B cell (primary cell): Measurements from ENCODE around the gene RTKN. TPM values are rescaled to one million over a fixed set of nuclear protein-coding genes. Genes with fewer than 3 reads are reported as not detected.

Experiments used
- ATAC-seq: fragments of 200-7000 bp; cut with Tn5 transposase; one replicate; pipeline ENCODE4 v1.10.0; 2021; ENCODE audit warnings: low read depth, mild to moderate bottlenecking, moderate number of reproducible peaks, moderate library complexity
- CTCF ChIA-PET: fragments of 350-600 bp; sonication (Branson Sonifier 250); formaldehyde crosslinking; loops from one replicate; lab custom pipeline; 2021; ENCODE audit warnings: antibody characterized with exemption, inconsistent platforms; lab: Charles Lee
- POLR2A ChIA-PET: fragments of 350-600 bp; sonication (Branson Sonifier 250); formaldehyde crosslinking; loops from one replicate; lab custom pipeline; 2021; ENCODE audit warnings: antibody characterized with exemption; lab: Charles Lee
- DNase-seq: peaks from one replicate; pipeline ENCODE4 v3.0.0; 2013
- H2AFZ ChIP-seq: 2 replicates; pipeline ENCODE4 v1.6.1; 2012; ENCODE audit warnings: mild to moderate bottlenecking, low read depth, low read length; ENCODE audit not compliant: insufficient read depth, poor library complexity, severe bottlenecking
- H3K27ac ChIP-seq, 2 donors: 1 replicate in 1 of 2; 2 replicates in 1 of 2; pipeline ENCODE4 v1.5.1; 2012 to 2013; ENCODE audit warnings: low read length in 2 of 2, mild to moderate bottlenecking in 2 of 2, moderate library complexity in 1 of 2
- H3K27me3 ChIP-seq, 4 experiments: fragments of 200-600 bp in 1 of 4; sonication (generic) in 1 of 4; replicated peaks in 1 of 4; 1 replicate in 2 of 4; 2 replicates in 2 of 4; pipeline versions ENCODE4 v1.6.1 to v1.7.0; 2013 to 2016; ENCODE audit warnings: low read length in 3 of 4, mild to moderate bottlenecking in 2 of 4, mixed read lengths in 1 of 4, moderate library complexity in 1 of 4; ENCODE audit not compliant: insufficient read depth in 4 of 4, control insufficient read depth in 3 of 4; ENCODE audit errors: control extremely low read depth in 1 of 4
- H3K36me3 ChIP-seq, 2 experiments: replicated peaks in 1 of 2; 1 replicate in 1 of 2; 2 replicates in 1 of 2; pipeline versions ENCODE4 v1.6.1 to v1.7.1; 2013; ENCODE audit warnings: low read length in 1 of 2; ENCODE audit not compliant: insufficient read depth in 2 of 2, control insufficient read depth in 1 of 2; ENCODE audit errors: control extremely low read depth in 1 of 2, extremely low read depth in 1 of 2
- H3K4me1 ChIP-seq, 2 donors: fragments of 200-600 bp in 1 of 2; sonication (generic) in 1 of 2; 1 replicate in 1 of 2; 2 replicates in 1 of 2; pipeline versions ENCODE4 v1.5.1 to v1.6.1; 2013 to 2017; ENCODE audit warnings: low read length in 2 of 2; ENCODE audit not compliant: control insufficient read depth in 2 of 2, insufficient read depth in 2 of 2
- H3K4me2 ChIP-seq: replicated peaks from 2 replicates; pipeline ENCODE3; 2012; ENCODE audit warnings: mild to moderate bottlenecking, low read depth, low read length; ENCODE audit not compliant: poor library complexity, severe bottlenecking
- H3K4me3 ChIP-seq, 5 experiments: fragments of 200-600 bp in 1 of 5; sonication (generic) in 1 of 5; 1 replicate in 3 of 5; 2 replicates in 2 of 5; pipeline versions ENCODE4 v1.5.1 to v1.7.0; 2011 to 2016; ENCODE audit warnings: low read length in 4 of 5, mild to moderate bottlenecking in 4 of 5, low read depth in 2 of 5, control low read depth in 1 of 5, moderate library complexity in 1 of 5; ENCODE audit not compliant: insufficient read depth in 1 of 5; ENCODE audit errors: control extremely low read depth in 1 of 5, extremely low read depth in 1 of 5
- H3K79me2 ChIP-seq: fragments of 200-600 bp; sonication (generic); one replicate; pipeline ENCODE4 v1.6.0; 2016; ENCODE audit warnings: low read length; ENCODE audit not compliant: control insufficient read depth, insufficient read depth
- H3K9ac ChIP-seq: fragments of 200-600 bp; sonication (generic); 2 replicates; pipeline ENCODE4 v1.6.1; 2017; ENCODE audit warnings: mild to moderate bottlenecking, low read length, moderate library complexity
- H3K9me3 ChIP-seq, 3 donors: one replicate each; pipeline versions ENCODE4 v1.6.1 to v1.7.1; 2013; ENCODE audit warnings: low read length in 2 of 3; ENCODE audit not compliant: control insufficient read depth in 2 of 3, insufficient read depth in 1 of 3; ENCODE audit errors: control extremely low read depth in 1 of 3
- H4K20me1 ChIP-seq: 2 replicates; pipeline ENCODE4 v1.6.0; 2012; ENCODE audit warnings: mild to moderate bottlenecking, low read length; ENCODE audit not compliant: insufficient read depth, control insufficient read depth, poor library complexity, severe bottlenecking
- H3K27ac Mint-ChIP-seq: one replicate; pipeline ENCODE4 v1.8.0; 2021; ENCODE audit warnings: mixed read lengths
- H3K27me3 Mint-ChIP-seq: one replicate; pipeline ENCODE4 v1.8.0; 2021; ENCODE audit warnings: mixed read lengths
- H3K4me1 Mint-ChIP-seq: one replicate; pipeline ENCODE4 v1.8.0; 2021; ENCODE audit warnings: mixed read lengths
- H3K4me3 Mint-ChIP-seq: one replicate; pipeline ENCODE4 v1.8.0; 2021; ENCODE audit warnings: mixed read lengths
- H3K9me3 Mint-ChIP-seq: one replicate; pipeline ENCODE4 v1.8.0; 2022; ENCODE audit warnings: mixed read lengths; ENCODE audit not compliant: insufficient read depth
- CTCF ChIP-seq: fragments of 200-600 bp; IDR thresholded peaks from one replicate; pipeline ENCODE4 v1.8.0; 2022; ENCODE audit warnings: antibody characterized with exemption, mild to moderate bottlenecking
- EZH2 ChIP-seq: IDR thresholded peaks from 2 replicates; pipeline ENCODE4 v1.6.1; 2012; ENCODE audit warnings: borderline replicate concordance, low read depth, mild to moderate bottlenecking, moderate library complexity, low read length; ENCODE audit not compliant: insufficient read depth, poor library complexity, severe bottlenecking
- WGBS: methylation state at CpG from one replicate; pipeline ENCODE4 v1.1.5; 2013; ENCODE audit warnings: missing lambda C conversion rate; ENCODE audit not compliant: insufficient coverage; 5-methylcytosine and 5-hydroxymethylcytosine counted together
- intact Hi-C: fragments of 100-400 bp; cut with micrococcal nuclease; formaldehyde crosslinking; loops from one replicate; pipeline ENCODE4 v1.10.0; 2022
- polyA plus RNA-seq: library from polyadenylated mRNA; depleted of rRNA; stranded (reverse); fragments of >200 nt; gene quantifications from 2 replicates; pipeline ENCODE4 v1.2.3, GENCODE V29; 2012
- total RNA-seq, 2 donors: library from RNA; stranded (reverse); fragments of 120-200 nt in 1 of 2; gene quantifications; 1 replicate in 1 of 2; 2 replicates in 1 of 2; pipeline versions ENCODE4 v1.2.3 to v1.2.4, GENCODE V29; 2013 to 2022

The RTKN gene
- total and polyA plus RNA-seq, 2 donors (not counting 1 experiment from before 2014, with no cell fraction given) = 5.1 to 10.5 TPM

- ChIA-PET CTCF (no interaction called here), POLR2A (no interaction called here)
- no peaks in the 10 kb centered on the region for H3K27me3 ChIP-seq
- no peak for ATAC-seq
- no peaks in the 10 kb centered on the region for H4K20me1 ChIP-seq
- H3K27ac ChIP-seq = no peak overlapping the region
- Mint-ChIP-seq H3K27me3 (no peaks in the 10 kb centered on the region), H3K27ac (peak overlapping the region; percentile 73), H3K4me3 (peak overlapping the region; percentile 9), H3K9me3 (no peaks in the 10 kb centered on the region), H3K4me1 (peaks cover 59% of the 10 kb centered on the region)
- H3K4me1 ChIP-seq = peaks cover 49 to 70% of the 10 kb centered on the region in 2 donors
- no peaks in the 10 kb centered on the region for H3K36me3 ChIP-seq
- no peak for DNase-seq
- TF ChIP-seq CTCF = no peak
- no peak for TF ChIP-seq EZH2
- no peak overlapping the region for H3K4me2 ChIP-seq
- 100% methylated on average over 2 of the region's 3 CpGs for WGBS
- H3K4me3 ChIP-seq = no peak overlapping the region
- no peak overlapping the region for H2AFZ ChIP-seq
- intact Hi-C loops = no loop called here
- H3K79me2 ChIP-seq = peaks cover 4% of the 10 kb centered on the region
- H3K9me3 ChIP-seq = no peaks in the 10 kb centered on the region
- no peak overlapping the region for H3K9ac ChIP-seq
Observed at GRCh38 chr2:74417197-74417596, 24.5 kb downstream of the RTKN start.

DNA sequence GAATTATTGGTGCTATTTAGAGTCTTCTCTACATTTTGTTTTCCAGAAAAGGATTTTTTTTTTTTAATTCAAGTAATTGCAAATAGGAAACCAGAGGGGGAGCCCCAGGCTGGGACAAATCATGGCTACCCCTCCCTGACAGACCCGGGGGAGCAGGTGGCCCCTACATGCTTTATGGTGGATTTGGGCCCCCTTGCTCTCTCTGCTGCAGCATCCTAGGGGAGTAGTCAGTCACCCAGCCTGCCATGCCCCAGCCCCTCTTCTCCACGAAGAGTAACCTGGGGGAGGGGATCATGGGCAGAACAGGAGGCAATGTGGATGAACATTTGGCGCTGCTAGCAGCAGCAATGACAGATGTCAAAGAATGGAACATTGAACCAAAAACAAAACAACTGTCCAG, 25.0 kb downstream of the RTKN start:
- Histone ChIP-seq H3K4me3 (no peak overlapping the region), H3K36me3 (no peaks in the 10 kb centered on the region), H3K79me2 (peaks cover 4% of the 10 kb centered on the region), H3K9me3 (no peaks in the 10 kb centered on the region), H3K27ac (no peak overlapping the region), H3K9ac (no peak overlapping the region), H3K4me1 (peaks cover 48 to 66% of the 10 kb centered on the region in 2 donors), H2AFZ (no peak overlapping the region), H4K20me1 (no peaks in the 10 kb centered on the region), H3K4me2 (peak overlapping the region; percentile 87), H3K27me3 (no peaks in the 10 kb centered on the region)
- ChIA-PET CTCF (no interaction called here), POLR2A (no interaction called here)
- intact Hi-C loops = no loop called here
- 50% methylated on average over 2 of the region's 3 CpGs for WGBS
- no peaks in the 10 kb centered on the region for H3K27me3 Mint-ChIP-seq
- H3K9me3 Mint-ChIP-seq = no peaks in the 10 kb centered on the region
- peak overlapping the region; percentile 9 for H3K4me3 Mint-ChIP-seq
- H3K4me1 Mint-ChIP-seq = peaks cover 55% of the 10 kb centered on the region
- H3K27ac Mint-ChIP-seq = peak overlapping the region; percentile 73
- ATAC-seq (no peak), DNase-seq (no peak)
- TF ChIP-seq CTCF = no peak
- no peak for TF ChIP-seq EZH2
